ENCODE measurements around the gene TMPRSS11D.

TMPRSS11D gene

DNA sequence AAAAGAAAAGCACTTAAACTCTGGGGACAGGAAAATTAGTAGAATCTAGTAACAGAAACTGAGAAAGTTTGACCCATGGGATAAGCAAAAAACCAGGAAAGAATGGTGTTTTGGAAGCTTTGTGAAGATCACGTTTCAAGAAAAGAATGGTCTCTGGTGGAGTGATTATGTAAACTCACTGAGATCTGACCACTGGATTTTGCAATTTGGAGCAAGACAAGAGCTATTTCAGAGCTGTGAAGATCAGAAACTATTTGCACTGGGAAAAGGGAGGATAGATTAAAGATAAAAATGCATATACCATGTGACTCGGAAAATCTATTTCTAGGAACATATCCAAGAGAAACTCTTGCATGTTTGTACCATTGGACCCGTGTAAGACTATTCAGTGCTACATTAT lies 4.3 kb downstream of the TMPRSS11D start:
- H2BK12ac ChIP-seq (ENCODE audit: low read length in 2 of 2): no peak overlapping the region
- 99% methylated on average over 2 of the region's 3 CpGs for WGBS

DNA sequence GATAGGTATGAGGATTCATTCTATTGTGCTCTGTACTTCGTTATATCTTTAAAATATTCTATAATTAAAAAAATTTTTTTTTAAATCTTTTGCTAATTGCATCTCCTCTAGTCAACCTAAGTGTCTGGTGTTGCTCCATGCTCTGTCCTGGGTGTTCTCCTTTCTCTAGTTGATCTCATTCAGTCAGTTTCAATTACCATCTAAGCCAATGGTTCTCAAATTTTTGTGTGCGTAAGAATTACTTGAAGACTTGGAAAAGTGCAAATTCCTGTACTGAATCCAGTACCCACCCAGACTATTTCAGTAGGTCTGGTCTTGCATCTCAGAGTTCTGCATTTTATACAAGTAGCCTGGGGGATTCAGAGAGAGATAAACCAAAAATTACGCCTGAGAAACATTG lies 6.7 kb downstream of the TMPRSS11D start:
- H2BK5ac ChIP-seq (ENCODE audit: low read depth, low read length, poor library complexity, severe bottlenecking): no peak overlapping the region
- H3K4ac ChIP-seq (ENCODE audit: low read depth in 1 of 2, low read length in 2 of 2): no peak overlapping the region
- H3K23ac ChIP-seq (ENCODE audit: low read length in 2 of 2): no peak overlapping the region
- no peak overlapping the region for H4K8ac ChIP-seq (ENCODE audit: low read length)
- no peak overlapping the region for H2BK120ac ChIP-seq (ENCODE audit: low read depth, low read length)
- DNase-seq: no peak
- no peaks in the 10 kb centered on the region for H3K4me1 ChIP-seq (ENCODE audit: control insufficient read depth, insufficient read depth, low read depth, low read length)
- H3K9me3 ChIP-seq (ENCODE audit: control insufficient read depth, low read length): no peaks in the 10 kb centered on the region
- H3K4me3 ChIP-seq (ENCODE audit: insufficient read depth in 1 of 2, low read depth in 1 of 2, low read length in 2 of 2): no peak overlapping the region
- no peak overlapping the region for H3K9ac ChIP-seq (ENCODE audit: low read length)
- H2BK12ac ChIP-seq (ENCODE audit: low read length in 2 of 2): no peak overlapping the region
- WGBS: 98% methylated on average over 1 of the region's 3 CpGs
- H3K4me2 ChIP-seq (ENCODE audit: low read length, poor library complexity, severe bottlenecking): no peak overlapping the region
- H2AFZ ChIP-seq (ENCODE audit: low read depth, low read length): no peak overlapping the region
- H3K79me1 ChIP-seq (replicated peaks; ENCODE audit: low read length, poor library complexity, severe bottlenecking): no peaks in the 10 kb centered on the region
- H2BK15ac ChIP-seq (ENCODE audit: low read depth, poor library complexity, severe bottlenecking): no peak overlapping the region
- H3K36me3 ChIP-seq (ENCODE audit: control insufficient read depth in 1 of 2, insufficient read depth in 2 of 2, low read depth in 1 of 2, low read length in 2 of 2): no peaks in the 10 kb centered on the region
- no peak overlapping the region for H3K18ac ChIP-seq (ENCODE audit: low read depth in 1 of 2, low read length in 2 of 2)
- H3K27ac ChIP-seq (ENCODE audit: low read length, poor library complexity, severe bottlenecking): no peak overlapping the region
- no peak overlapping the region for H4K91ac ChIP-seq (ENCODE audit: low read length)
- no peak overlapping the region for H2AK5ac ChIP-seq (ENCODE audit: low read length, severe bottlenecking)
- H3K27me3 ChIP-seq (ENCODE audit: control insufficient read depth in 1 of 2, insufficient read depth in 1 of 2, low read length in 2 of 2): no peaks in the 10 kb centered on the region
- no peak overlapping the region for H3K14ac ChIP-seq (ENCODE audit: low read length in 2 of 2)

More for the DNA sequence above, 4.3 kb downstream of the TMPRSS11D start:
- H3K9me3 ChIP-seq (ENCODE audit: control insufficient read depth, low read length): no peaks in the 10 kb centered on the region
- no peak overlapping the region for H2BK15ac ChIP-seq (ENCODE audit: low read depth, poor library complexity, severe bottlenecking)
- no peak overlapping the region for H3K9ac ChIP-seq (ENCODE audit: low read length)
- H2BK120ac ChIP-seq (ENCODE audit: low read depth, low read length): no peak overlapping the region
- H3K23ac ChIP-seq (ENCODE audit: low read length in 2 of 2): no peak overlapping the region
- H3K14ac ChIP-seq (ENCODE audit: low read length in 2 of 2): no peak overlapping the region
- H3K4me2 ChIP-seq (ENCODE audit: low read length, poor library complexity, severe bottlenecking): no peak overlapping the region
- H3K18ac ChIP-seq (ENCODE audit: low read depth in 1 of 2, low read length in 2 of 2): no peak overlapping the region
- no peaks in the 10 kb centered on the region for H3K79me1 ChIP-seq (replicated peaks; ENCODE audit: low read length, poor library complexity, severe bottlenecking)
- DNase-seq: peak; percentile 2
- H3K36me3 ChIP-seq (ENCODE audit: control insufficient read depth in 1 of 2, insufficient read depth in 2 of 2, low read depth in 1 of 2, low read length in 2 of 2): no peaks in the 10 kb centered on the region
- H3K4me3 ChIP-seq (ENCODE audit: insufficient read depth in 1 of 2, low read depth in 1 of 2, low read length in 2 of 2): no peak overlapping the region
- no peak overlapping the region for H4K91ac ChIP-seq (ENCODE audit: low read length)
- H4K8ac ChIP-seq (ENCODE audit: low read length): no peak overlapping the region
- no peak overlapping the region for H3K27ac ChIP-seq (ENCODE audit: low read length, poor library complexity, severe bottlenecking)
- no peaks in the 10 kb centered on the region for H3K4me1 ChIP-seq (ENCODE audit: control insufficient read depth, insufficient read depth, low read depth, low read length)
- no peaks in the 10 kb centered on the region for H3K27me3 ChIP-seq (ENCODE audit: control insufficient read depth in 1 of 2, insufficient read depth in 1 of 2, low read length in 2 of 2)
- no peak overlapping the region for H2AFZ ChIP-seq (ENCODE audit: low read depth, low read length)
- no peak overlapping the region for H2BK5ac ChIP-seq (ENCODE audit: low read depth, low read length, poor library complexity, severe bottlenecking)
- no peak overlapping the region for H2AK5ac ChIP-seq (ENCODE audit: low read length, severe bottlenecking)
- H3K4ac ChIP-seq (ENCODE audit: low read depth in 1 of 2, low read length in 2 of 2): no peak overlapping the region

DNA sequence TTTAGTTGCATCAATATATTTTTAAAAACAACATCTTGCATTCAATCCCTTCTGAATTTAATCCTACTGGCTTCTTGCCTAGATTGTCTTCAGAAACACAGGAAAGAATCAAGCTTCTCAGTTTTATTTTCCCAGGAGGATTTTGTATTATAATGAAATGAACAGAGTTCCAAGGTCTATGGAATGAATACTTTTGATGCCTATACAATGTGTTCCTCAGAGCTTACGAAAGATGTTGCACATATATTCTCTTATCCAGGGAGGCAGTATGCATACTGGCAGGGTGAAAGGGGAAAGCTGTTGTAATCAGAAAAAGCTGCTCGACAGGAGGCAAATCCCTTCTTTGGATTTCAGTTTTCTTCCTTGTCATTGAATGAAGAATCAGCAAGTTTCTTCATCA lies 8.8 kb downstream of the TMPRSS11D start:
- H2BK5ac ChIP-seq (ENCODE audit: low read depth, low read length, poor library complexity, severe bottlenecking): no peak overlapping the region
- H2BK15ac ChIP-seq (ENCODE audit: low read depth, poor library complexity, severe bottlenecking): no peak overlapping the region
- H3K9ac ChIP-seq (ENCODE audit: low read length): no peak overlapping the region
- H3K18ac ChIP-seq (ENCODE audit: low read depth in 1 of 2, low read length in 2 of 2): no peak overlapping the region
- no peak overlapping the region for H3K14ac ChIP-seq (ENCODE audit: low read length in 2 of 2)
- WGBS: 97% methylated on average over 2 of the region's 2 CpGs
- H3K4ac ChIP-seq (ENCODE audit: low read depth in 1 of 2, low read length in 2 of 2): no peak overlapping the region
- no peak for DNase-seq
- H3K27ac ChIP-seq (ENCODE audit: low read length, poor library complexity, severe bottlenecking): no peak overlapping the region
- H3K36me3 ChIP-seq (ENCODE audit: control insufficient read depth in 1 of 2, insufficient read depth in 2 of 2, low read depth in 1 of 2, low read length in 2 of 2): no peaks in the 10 kb centered on the region
- H2AFZ ChIP-seq (ENCODE audit: low read depth, low read length): no peak overlapping the region
- no peaks in the 10 kb centered on the region for H3K79me1 ChIP-seq (replicated peaks; ENCODE audit: low read length, poor library complexity, severe bottlenecking)
- H2AK5ac ChIP-seq (ENCODE audit: low read length, severe bottlenecking): no peak overlapping the region
- H4K91ac ChIP-seq (ENCODE audit: low read length): no peak overlapping the region
- H2BK120ac ChIP-seq (ENCODE audit: low read depth, low read length): no peak overlapping the region
- no peak overlapping the region for H3K4me2 ChIP-seq (ENCODE audit: low read length, poor library complexity, severe bottlenecking)
- no peak overlapping the region for H3K4me3 ChIP-seq (ENCODE audit: insufficient read depth in 1 of 2, low read depth in 1 of 2, low read length in 2 of 2)
- no peaks in the 10 kb centered on the region for H3K4me1 ChIP-seq (ENCODE audit: control insufficient read depth, insufficient read depth, low read depth, low read length)
- H3K23ac ChIP-seq (ENCODE audit: low read length in 2 of 2): no peak overlapping the region
- no peak overlapping the region for H4K8ac ChIP-seq (ENCODE audit: low read length)
- no peaks in the 10 kb centered on the region for H3K27me3 ChIP-seq (ENCODE audit: control insufficient read depth in 1 of 2, insufficient read depth in 1 of 2, low read length in 2 of 2)
- no peaks in the 10 kb centered on the region for H3K9me3 ChIP-seq (ENCODE audit: control insufficient read depth, low read length)
- no peak overlapping the region for H2BK12ac ChIP-seq (ENCODE audit: low read length in 2 of 2)

DNA sequence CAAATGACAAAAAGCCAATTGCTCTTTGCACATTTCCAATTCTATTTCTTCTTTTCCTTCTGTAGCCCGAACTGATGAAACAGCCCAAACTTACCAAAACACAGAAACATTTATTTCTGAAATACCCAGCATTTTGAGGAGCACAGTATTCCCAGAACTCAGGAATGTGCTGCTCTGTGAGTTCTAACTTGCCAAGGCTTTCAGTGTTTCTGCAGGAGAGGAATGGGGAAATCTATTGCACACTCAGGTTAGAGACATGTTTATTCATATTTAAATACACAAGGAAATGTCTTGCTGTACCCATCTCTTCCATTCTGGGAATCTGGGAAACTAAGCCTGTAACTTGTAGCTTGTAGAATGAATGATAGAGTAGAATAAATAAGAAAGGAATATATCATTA lies 10.7 kb downstream of the TMPRSS11D start:
- Histone ChIP-seq H3K27me3 (ENCODE audit: control insufficient read depth in 1 of 2, insufficient read depth in 1 of 2, low read length in 2 of 2) (no peaks in the 10 kb centered on the region), H4K8ac (ENCODE audit: low read length) (no peak overlapping the region), H2AK5ac (ENCODE audit: low read length, severe bottlenecking) (no peak overlapping the region), H3K79me1 (replicated peaks; ENCODE audit: low read length, poor library complexity, severe bottlenecking) (no peaks in the 10 kb centered on the region), H3K18ac (ENCODE audit: low read depth in 1 of 2, low read length in 2 of 2) (no peak overlapping the region), H3K14ac (ENCODE audit: low read length in 2 of 2) (no peak overlapping the region), H2BK120ac (ENCODE audit: low read depth, low read length) (no peak overlapping the region), H3K36me3 (ENCODE audit: control insufficient read depth in 1 of 2, insufficient read depth in 2 of 2, low read depth in 1 of 2, low read length in 2 of 2) (no peaks in the 10 kb centered on the region), H3K4me1 (ENCODE audit: control insufficient read depth, insufficient read depth, low read depth, low read length) (no peaks in the 10 kb centered on the region), H3K4me2 (ENCODE audit: low read length, poor library complexity, severe bottlenecking) (no peak overlapping the region), H2BK15ac (ENCODE audit: low read depth, poor library complexity, severe bottlenecking) (no peak overlapping the region), H3K23ac (ENCODE audit: low read length in 2 of 2) (no peak overlapping the region), H3K4ac (ENCODE audit: low read depth in 1 of 2, low read length in 2 of 2) (no peak overlapping the region), H3K27ac (ENCODE audit: low read length, poor library complexity, severe bottlenecking) (no peak overlapping the region), H4K91ac (ENCODE audit: low read length) (no peak overlapping the region), H3K9me3 (ENCODE audit: control insufficient read depth, low read length) (no peaks in the 10 kb centered on the region), H2AFZ (ENCODE audit: low read depth, low read length) (no peak overlapping the region), H2BK12ac (ENCODE audit: low read length in 2 of 2) (no peak overlapping the region), H2BK5ac (ENCODE audit: low read depth, low read length, poor library complexity, severe bottlenecking) (no peak overlapping the region), H3K4me3 (ENCODE audit: insufficient read depth in 1 of 2, low read depth in 1 of 2, low read length in 2 of 2) (no peak overlapping the region), H3K9ac (ENCODE audit: low read length) (peak overlapping the region; percentile 1)
- WGBS: 100% methylated on average over 1 of the region's 1 CpG
- DNase-seq: no peak
